Renal pelvis (tissue), 4 donors: Measurements from ENCODE around the gene MSLN. TPM values are rescaled to one million over a fixed set of nuclear protein-coding genes. Genes with fewer than 3 reads are reported as not detected.

Source experiments
- DNase-seq: peaks from one replicate; pipeline ENCODE4 v3.0.0-alpha.2; 2013
- polyA plus RNA-seq, 3 donors: library from polyadenylated mRNA; unstranded; fragments of 120-200 nt; gene quantifications; one replicate each; pipeline ENCODE4 v1.2.1, GENCODE V29; 2013; ENCODE audit not compliant: insufficient read length in 3 of 3

MSLN gene
- polyA plus RNA-seq, 3 donors, result 12.9 to 21.3 (median 17.4) TPM

- DNase-seq, result no peak
Observed at GRCh38 chr16:721765-722540, 38.6 kb upstream of the MSLN start.

GRCh38 chr16:722835-723633 lies 37.5 kb upstream of the MSLN start:
- DNase-seq, result no peak

- no peak for DNase-seq
Observed at GRCh38 chr16:723695-724094, 36.8 kb upstream of the MSLN start.

GRCh38 chr16:724188-725040 lies 36.1 kb upstream of the MSLN start:
- no peak for DNase-seq

GRCh38 chr16:725041-725376 lies 35.5 kb upstream of the MSLN start:
- no peak for DNase-seq

GRCh38 chr16:725463-726187 lies 34.9 kb upstream of the MSLN start:
- no peak for DNase-seq

- no peak for DNase-seq
Observed at GRCh38 chr16:726188-726437, 34.4 kb upstream of the MSLN start.

- DNase-seq, result no peak
Observed at GRCh38 chr16:726438-727290, 33.9 kb upstream of the MSLN start, which contains the start of the genes CCDC78 and HAGHL. Gene CCDC78 (minus strand): TSS chr16:726443. CDS start chr16:726367, 76 bp downstream. Gene HAGHL (plus strand): TSS chr16:727106. CDS start chr16:727510, 404 bp downstream.

- DNase-seq, result no peak
Observed at GRCh38 chr16:727291-727977, 33.1 kb upstream of the MSLN start.

GRCh38 chr16:728131-728889 lies 32.2 kb upstream of the MSLN start:
- no peak for DNase-seq

GRCh38 chr16:728890-729744 lies 31.4 kb upstream of the MSLN start:
- DNase-seq, result no peak

- DNase-seq, result no peak
Observed at GRCh38 chr16:729768-730665, 30.5 kb upstream of the MSLN start.

- no peak for DNase-seq
Observed at GRCh38 chr16:730666-731509, 29.6 kb upstream of the MSLN start.

GRCh38 chr16:732332-732731 lies 28.2 kb upstream of the MSLN start:
- no peak for DNase-seq

- no peak for DNase-seq
Observed at GRCh38 chr16:732936-733335, 27.6 kb upstream of the MSLN start.
